ENCODE measurements around the gene RNF182.

- TF ChIP-seq PATZ1 (CRISPR knock-in tag; IDR thresholded peaks at IDR 0.05; ENCODE audit: borderline replicate concordance) = no peak
- no peak for TF ChIP-seq ARNTL (CRISPR knock-in tag; IDR thresholded peaks at IDR 0.05; ENCODE audit: borderline replicate concordance, low read depth)
- no peak for TF ChIP-seq OSR1 (CRISPR knock-in tag; IDR thresholded peaks at IDR 0.05)
Measured at GRCh38 chr6:13883966-13884365, 40.8 kb upstream of the RNF182 start.

Data from SK-N-SH treated with all-trans-retinoic acid at 6 μM for 48 hours (cell line).